Hepatocyte (in vitro differentiated cells): Measurements from ENCODE around the gene SLC9A8.

Experiments used
- CTCF ChIP-seq: fragments of 200-600 bp; sonication (generic); IDR thresholded peaks from 2 replicates; pipeline ENCODE4 v1.5.1; 2016; ENCODE audit warnings: antibody characterized with exemption, mild to moderate bottlenecking; ENCODE audit not compliant: poor library complexity
- EZH2 ChIP-seq: fragments of 200-600 bp; sonication (generic); IDR thresholded peaks from 2 replicates; pipeline ENCODE4 v1.6.1; 2016; ENCODE audit warnings: antibody characterized with exemption, mild to moderate bottlenecking, borderline replicate concordance

- TF ChIP-seq CTCF: no peak
- TF ChIP-seq EZH2: no peak
Observed at GRCh38 chr20:49915380-49916145, 102.9 kb downstream of the SLC9A8 start, which contains the start of gene SPATA2.
